ENCODE data around the gene DENND1C.

Gene DENND1C

GRCh38 chr19:6421075-6422014 lies 60.2 kb downstream of the DENND1C start:
- no peak for DNase-seq

GRCh38 chr19:6418562-6418932 lies 63.0 kb downstream of the DENND1C start:
- DNase-seq: no peak

DNA sequence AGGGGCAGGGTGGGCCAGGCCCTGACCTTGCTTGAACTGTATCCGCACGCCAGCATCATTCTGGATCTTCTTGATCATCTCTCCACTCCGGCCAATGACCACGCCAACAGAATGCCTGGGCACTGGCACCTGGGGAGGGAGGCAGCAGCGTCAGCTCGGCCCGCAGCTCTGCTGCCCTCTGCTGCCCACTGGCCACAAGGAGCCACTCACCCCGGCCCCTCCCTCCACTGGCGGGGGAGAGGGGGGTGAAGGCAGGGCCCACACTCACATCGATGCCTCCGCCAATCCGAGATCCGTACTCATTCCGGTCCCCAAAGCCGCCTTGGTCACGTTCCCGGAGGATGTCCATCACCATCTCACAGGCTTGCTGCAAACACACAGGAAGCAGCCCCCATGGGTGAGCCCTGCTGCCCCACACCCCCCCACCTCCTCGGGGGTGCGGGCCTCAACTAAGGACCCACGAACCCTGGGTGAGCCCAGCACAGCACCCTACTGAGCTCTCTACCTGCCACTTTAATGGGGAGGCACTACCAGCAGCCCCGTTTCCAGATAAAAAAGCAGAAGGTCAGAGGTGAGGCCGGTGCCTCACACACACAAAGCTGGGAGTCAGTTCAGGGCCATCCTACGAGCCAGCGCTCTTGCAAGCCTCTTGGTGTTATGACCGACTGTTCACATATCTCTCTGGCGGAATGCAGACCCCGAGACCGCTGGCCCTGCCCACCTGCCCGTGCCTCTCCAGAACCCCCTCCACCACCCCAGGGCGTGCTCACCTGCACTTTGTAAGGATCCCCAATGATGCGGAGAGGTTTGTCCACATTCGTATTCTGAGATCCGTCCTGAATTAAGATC lies 63.6 kb downstream of the DENND1C start:
- DNase-seq: no peak
